CD14-positive monocyte (primary cell): ENCODE measurements around the gene LCP1. TPM values are rescaled to one million over a fixed set of nuclear protein-coding genes. Genes with fewer than 3 reads are reported as not detected.
A peak's percentile ranks its signal among the peaks of the same experiment; 100 is the strongest.

ENCODE experiments used
- DNase-seq, 3 donors: peaks; one replicate each; pipeline ENCODE4 v3.0.0-alpha.2; 2011 to 2022
- H2AFZ ChIP-seq: 2 replicates; pipeline ENCODE4 v1.6.0; 2012; ENCODE audit warnings: mild to moderate bottlenecking, low read depth, low read length, inconsistent platforms; ENCODE audit not compliant: insufficient read depth, poor library complexity, severe bottlenecking
- H3K27ac ChIP-seq, 2 donors: 1 replicate in 1 of 2; 2 replicates in 1 of 2; pipeline ENCODE4 v1.5.1; 2012 to 2013; ENCODE audit warnings: low read length in 2 of 2, control low read depth in 1 of 2, inconsistent platforms in 1 of 2, low read depth in 1 of 2, mild to moderate bottlenecking in 1 of 2
- H3K27me3 ChIP-seq, 2 donors: one replicate each; pipeline versions ENCODE4 v1.6.0 to v1.6.1; 2011 to 2013; ENCODE audit warnings: low read length in 2 of 2; ENCODE audit not compliant: control insufficient read depth in 2 of 2, insufficient read depth in 2 of 2
- H3K36me3 ChIP-seq, 2 donors: replicated peaks in 1 of 2; 1 replicate in 1 of 2; 2 replicates in 1 of 2; pipeline versions ENCODE4 v1.5.1 to v1.6.1; 2012 to 2013; ENCODE audit warnings: low read length in 2 of 2, control low read depth in 1 of 2, inconsistent platforms in 1 of 2, mild to moderate bottlenecking in 1 of 2; ENCODE audit not compliant: insufficient read depth in 2 of 2, control insufficient read depth in 1 of 2
- H3K4me1 ChIP-seq, 2 donors: 1 replicate in 1 of 2; 2 replicates in 1 of 2; pipeline versions ENCODE4 v1.5.1 to v1.6.1; 2012 to 2013; ENCODE audit warnings: low read length in 2 of 2, control low read depth in 1 of 2, inconsistent platforms in 1 of 2, mild to moderate bottlenecking in 1 of 2, moderate library complexity in 1 of 2; ENCODE audit not compliant: insufficient read depth in 2 of 2, control insufficient read depth in 1 of 2
- H3K4me2 ChIP-seq: replicated peaks from 2 replicates; pipeline ENCODE3; 2012; ENCODE audit warnings: low read length, moderate library complexity, mild to moderate bottlenecking; ENCODE audit not compliant: poor library complexity, severe bottlenecking; ENCODE audit errors: extremely low read depth
- H3K4me3 ChIP-seq, 3 experiments: fragments of 200-600 bp in 1 of 3; sonication (generic) in 1 of 3; replicated peaks in 1 of 3; 1 replicate in 2 of 3; 2 replicates in 1 of 3; pipeline ENCODE4 v1.5.1; 2011 to 2013; ENCODE audit warnings: low read length in 3 of 3, mild to moderate bottlenecking in 3 of 3, control low read depth in 2 of 3, low read depth in 2 of 3, inconsistent platforms in 1 of 3, moderate library complexity in 1 of 3
- H3K79me2 ChIP-seq: 2 replicates; pipeline ENCODE4 v1.6.0; 2012; ENCODE audit warnings: mild to moderate bottlenecking, control low read depth, inconsistent platforms, low read length, moderate library complexity; ENCODE audit not compliant: insufficient read depth
- H3K9ac ChIP-seq: 2 replicates; pipeline ENCODE4 v1.6.0; 2017; ENCODE audit warnings: low read length, mild to moderate bottlenecking; ENCODE audit not compliant: insufficient read depth, poor library complexity, severe bottlenecking
- H3K9me3 ChIP-seq, 2 donors: replicated peaks in 1 of 2; 1 replicate in 1 of 2; 2 replicates in 1 of 2; pipeline versions ENCODE4 v1.5.1 to v1.6.1; 2012 to 2013; ENCODE audit warnings: low read length in 2 of 2, control low read depth in 1 of 2; ENCODE audit not compliant: control insufficient read depth in 1 of 2, insufficient read depth in 1 of 2
- H4K20me1 ChIP-seq: 2 replicates; pipeline ENCODE4 v1.6.0; 2012; ENCODE audit warnings: mild to moderate bottlenecking, low read length, control low read depth, moderate library complexity; ENCODE audit not compliant: insufficient read depth
- H3K27ac Mint-ChIP-seq, 7 donors: one replicate each; pipeline ENCODE4 v1.8.0; 2020; ENCODE audit warnings: mild to moderate bottlenecking in 7 of 7, mixed read lengths in 7 of 7, moderate library complexity in 6 of 7, inconsistent platforms in 2 of 7
- H3K27me3 Mint-ChIP-seq, 3 donors: one replicate each; pipeline ENCODE4 v1.8.0; 2021 to 2022; ENCODE audit warnings: low read depth in 3 of 3, mild to moderate bottlenecking in 3 of 3, mixed read lengths in 3 of 3, moderate library complexity in 3 of 3, inconsistent platforms in 1 of 3
- H3K36me3 Mint-ChIP-seq, 2 donors: one replicate each; pipeline ENCODE4 v1.8.0; 2020; ENCODE audit warnings: mixed read lengths in 2 of 2, inconsistent platforms in 1 of 2, mild to moderate bottlenecking in 1 of 2
- H3K4me1 Mint-ChIP-seq: one replicate; pipeline ENCODE4 v1.8.0; 2020; ENCODE audit warnings: mild to moderate bottlenecking, mixed read lengths
- H3K4me3 Mint-ChIP-seq, 2 donors: one replicate each; pipeline ENCODE4 v1.8.0; 2020; ENCODE audit warnings: mild to moderate bottlenecking in 2 of 2, mixed read lengths in 2 of 2, moderate library complexity in 1 of 2
- H3K9me3 Mint-ChIP-seq, 7 donors: one replicate each; pipeline ENCODE4 v1.8.0; 2020 to 2022; ENCODE audit warnings: mixed read lengths in 7 of 7, mild to moderate bottlenecking in 6 of 7, moderate library complexity in 6 of 7, inconsistent platforms in 2 of 7
- WGBS: methylation state at CpG from one replicate; pipeline ENCODE4 v1.1.5; 2013; ENCODE audit warnings: missing lambda C conversion rate; ENCODE audit not compliant: insufficient coverage; 5-methylcytosine and 5-hydroxymethylcytosine counted together
- intact Hi-C, 2 donors: fragments of 100-400 bp; cut with micrococcal nuclease; formaldehyde crosslinking; loops; one replicate each; pipeline versions ENCODE4 v1.15.0 to v1.15.1; 2023
- polyA plus RNA-seq, 3 donors: library from polyadenylated mRNA; depleted of rRNA in 1 of 3; unstranded in 2 of 3; stranded (reverse) in 1 of 3; fragments of 300-500 nt in 2 of 3; fragments of >200 nt in 1 of 3; fragmentation: Illumina TruSeq in 2 of 3; gene quantifications; 1 replicate in 2 of 3; 2 replicates in 1 of 3; pipeline ENCODE4 v1.2.3, GENCODE V29; 2012 to 2021
- TF ChIP-seq, protein P1 (sequence below): fragments of 200-600 bp; IDR thresholded peaks from one replicate; pipeline ENCODE4 v1.8.0; 2022; ENCODE audit warnings: antibody characterized with exemption, mild to moderate bottlenecking

LCP1 gene
- polyA plus RNA-seq, 3 donors, result 653 to 2,003 (median 1,636) TPM

GRCh38 chr13:46119883-46120614, 61.9 kb downstream of the LCP1 start:
- WGBS, result 46% methylated on average over 2 of the region's 6 CpGs
- peaks cover 8% of the 10 kb centered on the region in 2 donors for H3K4me1 ChIP-seq
- no peaks in the 10 kb centered on the region for H3K79me2 ChIP-seq
- no peak overlapping the region for H3K4me3 ChIP-seq
- DNase-seq, result no peak
- no peaks in the 10 kb centered on the region for H3K27me3 ChIP-seq
- no peaks in the 10 kb centered on the region for H3K36me3 Mint-ChIP-seq
- H3K9ac ChIP-seq, result no peak overlapping the region
- H3K36me3 ChIP-seq, result no peaks in the 10 kb centered on the region
- TF ChIP-seq, protein P1, sequence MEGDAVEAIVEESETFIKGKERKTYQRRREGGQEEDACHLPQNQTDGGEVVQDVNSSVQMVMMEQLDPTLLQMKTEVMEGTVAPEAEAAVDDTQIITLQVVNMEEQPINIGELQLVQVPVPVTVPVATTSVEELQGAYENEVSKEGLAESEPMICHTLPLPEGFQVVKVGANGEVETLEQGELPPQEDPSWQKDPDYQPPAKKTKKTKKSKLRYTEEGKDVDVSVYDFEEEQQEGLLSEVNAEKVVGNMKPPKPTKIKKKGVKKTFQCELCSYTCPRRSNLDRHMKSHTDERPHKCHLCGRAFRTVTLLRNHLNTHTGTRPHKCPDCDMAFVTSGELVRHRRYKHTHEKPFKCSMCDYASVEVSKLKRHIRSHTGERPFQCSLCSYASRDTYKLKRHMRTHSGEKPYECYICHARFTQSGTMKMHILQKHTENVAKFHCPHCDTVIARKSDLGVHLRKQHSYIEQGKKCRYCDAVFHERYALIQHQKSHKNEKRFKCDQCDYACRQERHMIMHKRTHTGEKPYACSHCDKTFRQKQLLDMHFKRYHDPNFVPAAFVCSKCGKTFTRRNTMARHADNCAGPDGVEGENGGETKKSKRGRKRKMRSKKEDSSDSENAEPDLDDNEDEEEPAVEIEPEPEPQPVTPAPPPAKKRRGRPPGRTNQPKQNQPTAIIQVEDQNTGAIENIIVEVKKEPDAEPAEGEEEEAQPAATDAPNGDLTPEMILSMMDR, result no peak
- no peak overlapping the region for H3K4me2 ChIP-seq
- H3K27me3 Mint-ChIP-seq, result peaks cover 1 to 3% (median 3%) of the 10 kb centered on the region in 3 donors
- H3K27ac Mint-ChIP-seq, result peak overlapping the region in 1 of 7 donors; percentile 41
- intact Hi-C loops, result loop anchor here (10.0 kb wide), 2 partner anchors 65 to 315 kb away; partner anchors contain the start of gene ZC3H13 (in 1 of the 2)
- H2AFZ ChIP-seq, result no peak overlapping the region
- peaks cover 10% of the 10 kb centered on the region for H4K20me1 ChIP-seq
- no peak overlapping the region for H3K4me3 Mint-ChIP-seq
- peaks cover 13% of the 10 kb centered on the region for H3K4me1 Mint-ChIP-seq
- no peak overlapping the region for H3K27ac ChIP-seq
- H3K9me3 Mint-ChIP-seq, result peaks cover 0 to 5% (median 2%) of the 10 kb centered on the region in 7 donors
- no peaks in the 10 kb centered on the region for H3K9me3 ChIP-seq

- H3K4me2 ChIP-seq, result no peak overlapping the region
- no peak overlapping the region for H3K4me3 ChIP-seq
- H3K27me3 Mint-ChIP-seq, result peaks cover 1 to 3% (median 3%) of the 10 kb centered on the region in 3 donors
- H3K36me3 Mint-ChIP-seq, result no peaks in the 10 kb centered on the region
- peaks cover 14% of the 10 kb centered on the region for H3K4me1 Mint-ChIP-seq
- no peak overlapping the region for H3K27ac ChIP-seq
- TF ChIP-seq, protein P1, result no peak
- no peak overlapping the region for H3K9ac ChIP-seq
- H3K36me3 ChIP-seq, result no peaks in the 10 kb centered on the region
- H3K4me1 ChIP-seq, result peaks cover 4 to 11% of the 10 kb centered on the region in 2 donors
- no peak for DNase-seq
- no peaks in the 10 kb centered on the region for H3K79me2 ChIP-seq
- peak overlapping the region in 2 of 7 donors; percentile 6 to 44 for H3K27ac Mint-ChIP-seq
- peaks cover 0 to 5% (median 2%) of the 10 kb centered on the region in 7 donors for H3K9me3 Mint-ChIP-seq
- H2AFZ ChIP-seq, result no peak overlapping the region
- H4K20me1 ChIP-seq, result no peaks in the 10 kb centered on the region
- no peaks in the 10 kb centered on the region for H3K27me3 ChIP-seq
- intact Hi-C loops, result no loop called here
- no peaks in the 10 kb centered on the region for H3K9me3 ChIP-seq
- 100% methylated on average over 1 of the region's 4 CpGs for WGBS
- H3K4me3 Mint-ChIP-seq, result no peak overlapping the region
These were observed 65.1 kb downstream of the LCP1 start for GRCh38 chr13:46116653-46117502.
